Bone marrow (tissue), 2 donors: ENCODE results near the gene CADM3.

Source experiments
- DNase-seq, 2 donors: peaks; one replicate each; lab custom pipeline; 2025; lab: John Stamatoyannopoulos, UW

Gene CADM3

GRCh38 chr1:159173320-159173719 lies 1.9 kb downstream of the CADM3 start:
- no peak for DNase-seq

DNA sequence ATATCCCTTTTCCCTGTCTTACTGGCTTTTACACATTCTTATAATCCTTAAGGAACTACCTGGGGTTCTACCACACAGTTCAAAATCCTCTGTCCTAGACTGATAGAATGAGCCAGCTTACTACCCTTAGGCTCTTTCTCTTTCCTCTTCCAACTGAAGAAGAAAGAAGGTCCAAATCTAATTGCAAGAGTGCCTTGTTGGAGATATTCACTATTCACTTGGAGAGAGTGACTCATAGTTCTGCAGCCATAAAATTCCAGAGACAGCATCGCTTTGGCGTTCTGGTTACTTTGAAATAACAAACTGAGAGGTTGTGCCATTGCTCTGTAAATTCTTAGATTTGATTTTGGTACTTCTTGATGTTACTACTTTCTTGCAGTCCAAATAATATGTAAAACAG lies 4.2 kb downstream of the CADM3 start:
- no peak for DNase-seq

DNA sequence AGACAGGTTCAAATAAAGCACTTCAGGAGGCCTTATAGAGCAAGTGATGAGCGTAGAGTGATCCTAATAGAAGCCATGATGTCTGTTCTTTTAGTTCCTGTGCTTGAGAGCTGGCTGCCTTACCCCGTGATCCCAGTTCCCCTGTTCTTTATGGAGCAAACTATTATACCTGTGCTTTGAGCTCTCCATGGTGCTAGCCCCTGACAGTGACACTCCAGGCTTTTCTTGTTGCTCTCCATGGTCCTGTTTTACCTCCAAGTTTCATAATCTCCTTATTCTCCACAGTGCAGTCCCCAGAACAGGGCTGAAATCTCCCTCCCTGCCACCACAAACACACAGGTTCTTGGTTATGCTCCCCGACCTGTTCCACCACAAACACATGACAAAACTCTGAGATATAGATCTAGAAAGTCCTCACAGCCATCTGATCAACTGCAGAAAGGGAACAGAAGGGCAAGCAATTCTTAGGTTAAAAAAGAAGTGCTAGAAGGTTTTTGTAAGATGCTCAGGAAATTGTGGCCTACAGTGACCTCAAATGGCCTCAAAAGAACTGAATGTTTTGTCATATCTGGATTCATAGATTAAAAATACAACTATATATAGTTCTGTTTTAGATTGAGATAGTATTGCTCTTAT lies 6.0 kb downstream of the CADM3 start:
- peak in 1 of 2 donors; percentile 31 for DNase-seq

- no peak for DNase-seq
These were observed 8.5 kb downstream of the CADM3 start for GRCh38 chr1:159179906-159180305.

- no peak for DNase-seq
These were observed 9.1 kb downstream of the CADM3 start for GRCh38 chr1:159180516-159180915.

GRCh38 chr1:159181328-159182024 lies 10.1 kb downstream of the CADM3 start:
- DNase-seq: no peak

- no peak for DNase-seq
These were observed 12.8 kb downstream of the CADM3 start for GRCh38 chr1:159184201-159184600.

DNA sequence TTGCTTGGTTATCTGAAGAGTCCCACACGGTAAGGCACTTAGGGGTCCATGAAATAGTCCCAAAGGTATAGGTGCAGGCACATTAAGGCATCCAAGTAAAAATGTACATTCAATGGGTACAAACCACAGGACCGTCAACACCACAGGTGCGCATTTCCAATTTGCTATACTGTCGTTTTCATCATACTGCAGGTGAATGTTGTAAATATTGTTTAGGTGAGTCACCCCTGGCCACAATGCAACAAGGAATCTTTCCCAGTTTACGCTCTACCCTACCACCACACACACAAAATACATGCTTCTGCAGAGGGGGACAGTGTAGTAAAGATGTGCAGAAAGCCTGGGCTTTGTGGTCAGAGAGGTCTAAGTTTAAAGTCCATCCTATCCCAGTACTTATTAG lies 13.7 kb downstream of the CADM3 start:
- DNase-seq: no peak

- no peak for DNase-seq
These were observed 15.6 kb downstream of the CADM3 start for GRCh38 chr1:159187033-159187432.

DNA sequence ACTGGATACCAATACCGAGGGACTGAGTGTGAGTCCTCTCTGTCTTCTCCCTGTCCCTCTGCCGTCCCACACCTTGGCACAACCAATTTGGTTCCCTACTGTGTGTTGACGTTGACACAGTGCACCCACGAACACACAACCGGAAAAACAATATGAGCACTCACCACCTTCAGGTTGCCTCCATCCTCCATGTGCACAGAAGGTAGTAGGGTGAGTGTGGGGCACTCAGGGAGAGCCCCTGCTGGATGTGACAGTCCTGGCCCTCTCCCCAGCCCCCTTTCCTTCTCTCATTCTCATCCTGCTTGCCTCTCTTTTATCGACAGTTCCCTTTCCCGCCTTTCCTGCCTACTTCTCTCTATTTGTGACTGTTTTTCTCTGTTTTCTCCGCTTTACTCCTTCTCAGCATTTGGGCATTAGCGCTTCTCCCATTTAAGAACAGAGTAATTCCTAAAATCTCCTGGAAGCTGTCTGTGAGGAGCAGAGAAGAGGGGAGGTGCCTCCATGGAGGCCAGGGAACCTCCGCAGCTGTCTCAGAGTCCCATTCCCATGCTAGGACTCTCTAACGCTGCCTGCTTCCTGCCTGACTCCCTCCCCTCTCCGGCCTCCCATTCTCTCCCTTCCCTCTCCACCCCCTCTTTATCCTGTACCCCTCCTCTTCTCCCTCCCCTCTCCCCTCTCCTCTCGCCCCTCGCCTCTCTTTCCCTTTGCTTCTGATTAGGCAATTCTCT lies 16.4 kb downstream of the CADM3 start:
- DNase-seq: no peak

- DNase-seq: no peak
These were observed 17.0 kb downstream of the CADM3 start for GRCh38 chr1:159188375-159188788.

GRCh38 chr1:159190441-159190840 lies 19.0 kb downstream of the CADM3 start:
- no peak for DNase-seq

DNA sequence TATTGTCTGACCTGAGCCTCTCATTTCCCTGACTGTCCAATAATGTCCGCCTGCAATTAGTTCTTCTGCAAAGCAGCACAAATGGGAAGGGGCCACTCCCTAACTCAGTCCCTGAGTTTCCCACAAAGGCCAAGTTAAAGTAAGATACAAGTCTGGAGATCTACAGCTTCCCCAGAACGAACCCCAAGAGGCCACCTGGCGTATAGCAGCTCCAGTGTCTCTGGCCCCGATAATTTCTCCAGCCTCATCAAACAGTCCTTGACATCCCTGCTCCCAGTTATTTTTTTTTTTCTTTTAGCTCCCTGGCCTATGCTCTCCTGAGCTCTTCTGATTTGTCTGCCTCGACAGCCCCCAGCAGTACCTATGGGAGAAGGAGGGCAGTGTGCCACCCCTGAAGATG lies 25.1 kb downstream of the CADM3 start:
- DNase-seq: no peak

DNA sequence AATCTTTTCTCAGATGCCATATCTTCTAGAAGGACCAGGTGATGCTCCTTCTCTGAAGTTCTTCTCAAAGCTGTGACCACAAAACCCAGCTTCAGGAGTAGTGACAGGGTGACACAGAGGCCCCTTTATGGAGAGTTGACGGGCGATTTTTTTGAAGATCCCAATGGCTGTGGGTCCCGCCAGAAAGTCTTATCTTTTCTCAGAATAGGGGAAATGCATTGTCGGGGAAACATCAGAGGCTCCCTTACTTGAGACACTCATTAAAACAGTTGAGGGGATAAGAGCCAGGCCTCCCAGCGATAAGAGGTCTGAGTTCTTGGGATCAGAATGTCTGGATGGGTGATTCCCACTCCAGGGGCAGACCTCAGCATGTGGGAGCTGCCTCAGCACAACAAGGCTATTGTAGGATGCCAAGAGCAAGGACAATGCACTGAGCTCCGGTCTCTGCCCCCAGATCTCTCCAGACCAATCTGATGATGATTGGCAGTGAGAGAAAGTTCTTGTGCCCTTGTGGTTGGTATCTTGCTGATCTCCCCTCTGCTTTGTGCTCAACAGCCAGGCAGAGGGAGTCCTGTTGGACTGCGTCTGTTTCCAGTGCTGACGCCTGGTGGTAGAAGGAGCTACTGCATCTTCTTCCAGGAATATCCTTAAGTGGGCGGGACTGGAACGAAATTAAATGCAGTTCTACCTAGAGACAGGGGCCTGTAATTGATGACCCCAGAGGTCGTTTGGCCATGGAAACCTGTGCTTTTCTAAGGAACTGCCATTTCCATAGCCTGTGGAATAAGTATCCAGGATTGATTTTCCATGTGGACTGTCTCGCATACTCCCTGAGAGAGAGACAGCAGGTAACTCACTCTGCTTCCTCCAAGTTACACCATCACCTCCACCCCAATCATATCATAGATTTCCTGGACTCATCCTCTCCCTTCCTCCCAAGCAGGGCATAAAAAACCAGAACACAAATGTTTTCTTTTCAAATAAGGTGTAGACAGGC lies 26.4 kb downstream of the CADM3 start:
- DNase-seq: peak; percentile 12 to 22

GRCh38 chr1:159199901-159200300 lies 28.5 kb downstream of the CADM3 start:
- DNase-seq: no peak

DNA sequence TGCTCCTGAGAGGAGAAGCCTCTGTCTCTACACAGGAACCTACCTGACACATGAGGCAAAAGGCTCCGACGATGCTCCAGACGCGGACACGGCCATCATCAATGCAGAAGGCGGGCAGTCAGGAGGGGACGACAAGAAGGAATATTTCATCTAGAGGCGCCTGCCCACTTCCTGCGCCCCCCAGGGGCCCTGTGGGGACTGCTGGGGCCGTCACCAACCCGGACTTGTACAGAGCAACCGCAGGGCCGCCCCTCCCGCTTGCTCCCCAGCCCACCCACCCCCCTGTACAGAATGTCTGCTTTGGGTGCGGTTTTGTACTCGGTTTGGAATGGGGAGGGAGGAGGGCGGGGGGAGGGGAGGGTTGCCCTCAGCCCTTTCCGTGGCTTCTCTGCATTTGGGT lies 29.4 kb downstream of the CADM3 start:
- no peak for DNase-seq

- no peak for DNase-seq
These were observed 30.2 kb downstream of the CADM3 start for GRCh38 chr1:159201642-159202041.

DNA sequence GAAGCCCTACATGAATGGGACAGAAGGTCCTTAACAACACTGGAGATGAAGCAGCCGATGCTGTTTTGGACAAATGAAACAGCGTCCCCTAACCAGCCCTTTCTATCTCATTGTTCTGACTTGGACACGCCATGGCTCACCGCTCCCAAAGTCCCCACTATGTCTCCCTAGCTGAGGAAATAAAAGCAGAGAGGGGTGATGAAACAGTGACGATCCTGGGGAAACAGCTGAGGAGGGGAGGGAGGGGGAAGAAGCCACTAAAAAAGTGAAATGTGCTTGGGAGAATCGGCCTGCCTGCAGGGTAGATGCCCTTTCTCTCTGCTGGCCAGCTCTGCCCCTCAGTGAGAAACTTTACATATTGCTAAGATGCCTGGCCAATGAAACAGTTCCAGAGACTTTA lies 32.2 kb downstream of the CADM3 start:
- DNase-seq: no peak

DNA sequence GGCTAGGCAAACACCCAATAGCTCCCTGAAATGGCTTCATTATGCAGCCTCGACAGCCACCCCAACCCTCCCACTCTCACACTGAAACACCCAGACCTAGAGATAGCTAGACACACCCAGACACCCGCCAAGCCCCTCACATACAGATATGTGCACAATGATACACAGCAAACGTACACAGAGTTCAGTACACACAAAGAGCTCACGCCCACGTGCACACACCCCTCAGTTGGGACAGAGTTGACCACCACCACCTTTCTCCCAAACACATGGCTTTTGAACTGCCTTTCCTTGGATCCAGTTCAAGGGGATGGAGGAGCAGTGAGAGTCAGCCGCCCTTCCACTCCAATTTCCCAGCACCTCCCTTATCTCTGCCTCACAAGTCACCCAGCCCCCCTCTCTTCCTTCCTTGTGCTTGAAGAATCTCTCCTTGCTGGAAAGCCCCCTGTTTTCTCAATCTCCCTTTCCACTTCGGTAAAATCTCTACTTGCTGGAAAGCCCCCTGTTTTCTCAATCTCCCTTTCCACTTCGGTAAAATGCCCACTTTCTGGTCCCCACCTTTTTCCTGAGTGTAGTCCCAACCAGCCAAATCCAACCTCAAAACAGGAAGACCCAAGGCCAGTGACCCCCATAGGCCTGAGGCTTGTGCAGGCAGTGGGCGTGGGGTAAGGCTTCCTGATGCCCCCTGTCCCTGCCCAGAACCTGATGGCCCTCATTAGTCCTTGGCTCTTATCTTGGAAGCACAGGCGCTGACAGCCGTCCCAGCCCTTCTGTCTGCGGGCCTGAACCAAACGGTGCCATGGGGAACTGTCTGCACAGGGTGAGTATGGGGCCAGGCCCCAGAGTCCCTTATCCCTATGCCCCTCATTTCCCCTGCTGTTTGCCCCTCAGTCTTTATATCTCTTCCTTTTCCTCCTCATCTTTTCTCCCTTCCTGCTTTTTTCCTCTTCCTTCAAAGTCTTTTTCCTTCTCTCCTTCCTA lies 33.0 kb downstream of the CADM3 start, which contains the start of gene ACKR1:
ACKR1 (plus strand) TSS at position 715 of the 981 bp plus-strand sequence; CDS start at position 800, 85 bp downstream.
- DNase-seq: no peak

DNA sequence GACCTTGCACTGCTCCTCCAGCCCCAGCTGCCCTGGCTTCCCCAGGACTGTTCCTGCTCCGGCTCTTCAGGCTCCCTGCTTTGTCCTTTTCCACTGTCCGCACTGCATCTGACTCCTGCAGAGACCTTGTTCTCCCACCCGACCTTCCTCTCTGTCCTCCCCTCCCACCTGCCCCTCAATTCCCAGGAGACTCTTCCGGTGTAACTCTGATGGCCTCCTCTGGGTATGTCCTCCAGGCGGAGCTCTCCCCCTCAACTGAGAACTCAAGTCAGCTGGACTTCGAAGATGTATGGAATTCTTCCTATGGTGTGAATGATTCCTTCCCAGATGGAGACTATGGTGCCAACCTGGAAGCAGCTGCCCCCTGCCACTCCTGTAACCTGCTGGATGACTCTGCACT lies 33.8 kb downstream of the CADM3 start:
- no peak for DNase-seq

GRCh38 chr1:159206110-159206509 lies 34.7 kb downstream of the CADM3 start:
- no peak for DNase-seq
